ENCODE results near the gene GDPD2.

Gene GDPD2

DNA sequence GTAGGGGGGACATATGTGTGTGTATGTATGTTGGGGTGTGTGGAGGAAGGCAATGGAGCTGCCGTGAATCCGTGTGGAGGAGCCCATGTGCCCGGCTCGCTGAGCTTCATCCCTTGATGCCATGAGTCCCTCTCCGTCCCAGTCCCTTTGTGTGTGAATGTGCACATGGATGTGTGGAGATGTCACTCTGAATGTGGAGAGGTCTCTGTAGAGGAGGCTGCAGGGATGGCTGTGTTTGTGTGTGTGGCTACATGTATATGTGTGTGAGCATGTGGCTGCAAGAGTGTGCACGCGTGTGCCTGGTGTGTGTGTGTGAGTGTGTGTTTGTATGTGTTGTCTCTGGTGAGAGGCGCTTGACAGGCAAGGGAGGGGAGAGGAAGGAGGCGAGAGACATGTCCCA, 22.8 kb downstream of the GDPD2 start:
- no peak overlapping the region for H3K4me3 ChIP-seq (ENCODE audit: low read depth, low read length)
- TF ChIP-seq, protein P1, sequence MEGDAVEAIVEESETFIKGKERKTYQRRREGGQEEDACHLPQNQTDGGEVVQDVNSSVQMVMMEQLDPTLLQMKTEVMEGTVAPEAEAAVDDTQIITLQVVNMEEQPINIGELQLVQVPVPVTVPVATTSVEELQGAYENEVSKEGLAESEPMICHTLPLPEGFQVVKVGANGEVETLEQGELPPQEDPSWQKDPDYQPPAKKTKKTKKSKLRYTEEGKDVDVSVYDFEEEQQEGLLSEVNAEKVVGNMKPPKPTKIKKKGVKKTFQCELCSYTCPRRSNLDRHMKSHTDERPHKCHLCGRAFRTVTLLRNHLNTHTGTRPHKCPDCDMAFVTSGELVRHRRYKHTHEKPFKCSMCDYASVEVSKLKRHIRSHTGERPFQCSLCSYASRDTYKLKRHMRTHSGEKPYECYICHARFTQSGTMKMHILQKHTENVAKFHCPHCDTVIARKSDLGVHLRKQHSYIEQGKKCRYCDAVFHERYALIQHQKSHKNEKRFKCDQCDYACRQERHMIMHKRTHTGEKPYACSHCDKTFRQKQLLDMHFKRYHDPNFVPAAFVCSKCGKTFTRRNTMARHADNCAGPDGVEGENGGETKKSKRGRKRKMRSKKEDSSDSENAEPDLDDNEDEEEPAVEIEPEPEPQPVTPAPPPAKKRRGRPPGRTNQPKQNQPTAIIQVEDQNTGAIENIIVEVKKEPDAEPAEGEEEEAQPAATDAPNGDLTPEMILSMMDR (IDR thresholded peaks at IDR 0.05; ENCODE audit: control insufficient read depth, extremely low read depth, insufficient read depth): no peak
- DNase-seq (ENCODE audit: low read depth): no peak

DNA sequence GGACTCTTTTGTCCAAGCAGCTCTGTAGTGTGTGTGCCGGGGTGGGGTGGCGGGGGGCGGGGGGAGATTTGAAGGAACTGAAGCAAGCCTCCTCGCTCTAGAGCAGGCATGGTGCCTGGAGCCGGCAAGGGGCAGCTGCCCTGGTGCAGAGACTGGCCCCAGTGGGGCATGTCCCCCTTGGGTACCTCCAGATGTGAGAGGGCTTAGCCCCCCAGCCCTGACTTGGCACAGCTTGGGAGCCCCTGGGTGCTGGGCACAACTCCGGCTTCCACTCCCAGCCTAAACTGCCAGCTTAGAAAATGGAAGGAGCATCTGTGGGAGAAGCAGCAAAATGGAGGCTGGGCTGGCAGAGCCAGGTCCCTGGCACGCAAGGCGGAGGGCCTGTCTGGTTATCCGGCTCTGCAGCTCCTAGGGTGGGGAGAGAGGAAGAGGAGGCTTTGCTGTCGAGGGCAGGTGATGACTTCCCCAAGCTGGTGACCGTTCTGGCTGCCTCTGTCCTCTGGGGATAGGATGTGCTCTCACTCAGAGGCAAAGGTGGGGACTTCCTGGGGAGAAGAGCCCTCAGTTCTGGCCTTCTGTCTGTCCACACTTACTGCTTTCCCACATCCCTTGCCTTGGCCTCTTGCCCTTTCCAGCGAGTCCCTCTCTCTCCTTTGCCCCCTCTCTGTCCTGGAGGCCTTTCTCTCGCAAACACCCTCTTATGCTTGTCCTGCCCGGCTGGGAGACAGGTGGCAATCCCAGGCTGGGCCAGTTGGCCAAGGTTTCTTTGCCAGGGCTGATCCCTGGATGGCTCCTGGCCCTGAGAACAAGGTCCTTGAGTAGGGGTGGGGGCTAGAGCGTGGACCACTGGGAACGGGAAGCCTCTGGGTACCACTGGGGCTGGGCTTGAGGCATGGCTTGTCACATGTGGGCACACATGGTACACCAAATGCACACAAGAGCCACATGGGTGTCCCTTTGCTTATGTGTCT, 23.6 kb downstream of the GDPD2 start:
- TF ChIP-seq, protein P1 (IDR thresholded peaks at IDR 0.05; ENCODE audit: control insufficient read depth, extremely low read depth, insufficient read depth): no peak
- DNase-seq (ENCODE audit: low read depth): no peak
- H3K4me3 ChIP-seq (ENCODE audit: low read depth, low read length): no peak overlapping the region

DNA sequence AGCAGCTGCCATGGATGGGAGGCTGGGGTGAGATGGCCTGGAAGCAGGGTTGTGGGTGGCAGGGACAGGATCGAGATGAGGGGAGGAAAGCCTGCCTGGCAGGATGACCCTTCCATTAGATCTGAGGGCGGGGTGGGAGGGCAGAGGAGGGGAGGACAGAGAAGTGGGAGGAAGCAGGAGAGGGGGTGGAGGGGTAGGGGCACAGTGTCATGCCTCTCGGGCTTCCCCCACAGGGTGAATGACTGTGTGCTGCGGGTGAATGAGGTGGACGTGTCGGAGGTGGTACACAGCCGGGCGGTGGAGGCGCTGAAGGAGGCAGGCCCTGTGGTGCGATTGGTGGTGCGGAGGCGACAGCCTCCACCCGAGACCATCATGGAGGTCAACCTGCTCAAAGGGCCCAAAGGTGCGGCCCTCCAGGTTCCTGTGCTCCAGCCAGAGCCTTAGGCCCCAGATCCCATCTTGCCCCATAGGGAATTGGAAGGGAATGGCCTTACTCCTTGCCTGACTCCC, 26.4 kb downstream of the GDPD2 start:
- TF ChIP-seq, protein P1 (IDR thresholded peaks at IDR 0.05; ENCODE audit: control insufficient read depth, extremely low read depth, insufficient read depth): no peak
- no peak overlapping the region for H3K4me3 ChIP-seq (ENCODE audit: low read depth, low read length)
- DNase-seq (ENCODE audit: low read depth): no peak

DNA sequence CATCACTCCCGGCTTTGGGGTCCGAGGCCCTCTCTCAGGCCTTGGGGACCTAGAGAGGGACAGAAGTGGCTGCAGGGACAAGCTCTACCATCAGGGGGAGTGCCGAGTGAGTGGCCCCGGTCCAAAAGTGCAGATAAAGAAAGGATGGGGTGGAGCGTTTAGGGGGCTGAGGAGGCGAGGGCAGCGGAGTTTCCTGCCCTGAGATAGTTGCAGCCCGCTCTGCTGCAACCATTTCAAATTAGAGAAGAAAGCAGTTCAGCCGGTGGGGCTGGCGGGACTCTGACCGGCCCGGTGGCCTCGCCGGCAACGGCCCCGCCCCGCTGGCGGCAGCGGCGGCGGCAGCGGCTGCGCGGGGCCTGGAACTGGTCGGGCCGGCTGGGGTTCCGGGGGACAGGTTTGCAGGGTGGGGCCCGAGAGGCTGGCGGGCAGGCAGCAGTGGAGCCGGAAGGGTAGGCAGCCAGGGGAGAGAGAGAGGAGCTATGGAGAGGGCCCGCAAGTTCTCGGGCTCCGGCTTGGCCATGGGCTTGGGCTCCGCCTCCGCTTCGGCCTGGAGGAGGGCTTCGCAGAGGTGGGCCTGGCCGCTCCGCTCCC, 29.1 kb downstream of the GDPD2 start:
- DNase-seq (ENCODE audit: low read depth): no peak
- TF ChIP-seq, protein P1 (IDR thresholded peaks at IDR 0.05; ENCODE audit: control insufficient read depth, extremely low read depth, insufficient read depth): peak; percentile 52
- peak overlapping the region; percentile 59 for H3K4me3 ChIP-seq (ENCODE audit: low read depth, low read length)

DNA sequence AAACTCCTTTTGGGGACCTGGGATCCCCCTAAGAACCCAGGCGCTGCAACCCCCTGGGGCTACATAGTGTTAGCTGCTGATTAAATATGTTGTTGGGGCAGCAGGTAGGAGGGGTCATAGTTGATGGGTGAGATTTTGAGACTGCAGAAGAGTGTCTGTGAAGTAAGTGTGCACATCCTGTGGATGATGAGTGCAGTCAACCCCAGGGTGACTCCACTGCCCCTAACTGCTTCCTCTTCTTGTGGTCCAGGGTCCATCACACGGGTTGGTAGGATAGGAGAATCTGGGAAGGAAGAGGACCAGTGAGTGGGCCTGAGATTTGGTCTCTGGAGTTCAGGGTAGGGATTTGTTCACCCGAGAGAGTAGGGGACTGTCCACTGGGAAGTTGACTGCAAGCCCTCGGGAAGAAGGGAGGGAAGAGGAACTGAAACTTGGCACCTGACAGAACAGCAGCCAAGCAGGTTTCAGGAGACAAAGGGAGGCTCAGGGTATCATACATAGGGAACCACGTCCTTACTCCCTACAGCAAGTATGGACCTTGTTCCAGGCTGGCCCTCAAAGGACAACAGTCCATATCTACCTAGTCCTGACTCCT, 30.0 kb downstream of the GDPD2 start:
- DNase-seq (ENCODE audit: low read depth): no peak
- TF ChIP-seq, protein P1 (IDR thresholded peaks at IDR 0.05; ENCODE audit: control insufficient read depth, extremely low read depth, insufficient read depth): no peak
- peak overlapping the region; percentile 59 for H3K4me3 ChIP-seq (ENCODE audit: low read depth, low read length)

DNA sequence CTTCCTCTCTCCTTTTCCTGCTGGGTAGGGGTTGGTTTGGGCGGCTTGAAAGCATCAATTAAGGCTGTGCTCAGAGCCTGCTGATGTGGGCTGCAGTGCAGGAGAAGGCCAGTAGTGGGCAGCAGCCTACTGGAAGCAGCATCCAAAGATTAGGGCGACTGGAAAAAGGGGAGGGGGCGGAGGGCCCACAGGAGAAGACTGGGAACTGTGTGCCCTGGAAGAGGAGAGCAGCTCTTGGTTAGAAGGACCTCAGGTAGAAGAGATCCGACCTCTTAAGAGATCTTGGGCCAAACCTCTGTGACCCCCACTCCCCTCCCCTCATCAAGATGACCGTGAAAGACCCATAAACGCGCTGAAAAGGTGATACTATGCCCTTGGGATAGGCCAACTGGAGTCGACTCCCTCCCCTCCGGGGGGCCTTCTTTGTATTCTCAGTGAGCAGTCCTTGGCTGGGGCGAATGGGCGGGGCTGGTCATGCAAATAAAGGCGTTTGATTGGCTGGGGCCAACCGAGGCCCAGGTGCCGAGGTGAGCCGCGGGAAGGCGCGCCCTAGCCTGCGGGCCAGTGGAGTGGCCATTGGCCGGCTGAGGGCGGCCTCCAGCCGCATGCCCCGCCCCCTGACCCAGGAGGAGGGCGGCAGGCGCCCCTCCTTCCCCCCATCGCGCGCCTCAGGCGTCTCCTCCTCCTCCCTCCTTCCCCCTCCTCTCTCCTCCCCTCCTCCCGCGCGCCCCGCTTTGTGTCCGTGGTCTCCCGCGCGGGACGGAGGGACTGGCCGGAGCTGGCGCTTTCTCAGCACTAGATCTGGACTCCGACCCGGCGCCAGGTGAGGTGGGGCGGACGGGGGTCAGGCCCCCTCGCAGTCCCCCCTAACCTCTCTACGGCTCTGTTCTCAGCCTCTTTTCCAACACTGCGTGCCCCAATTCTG, 31.6 kb downstream of the GDPD2 start:
- DNase-seq (ENCODE audit: low read depth): peak; percentile 83
- peak overlapping the region; percentile 78 for H3K4me3 ChIP-seq (ENCODE audit: low read depth, low read length)
- TF ChIP-seq, protein P1 (IDR thresholded peaks at IDR 0.05; ENCODE audit: control insufficient read depth, extremely low read depth, insufficient read depth): peak; percentile 86

All from LNCaP clone FGC (cell line).